ENCODE results near the gene GOLGA6L2. TPM values are rescaled to one million over a fixed set of nuclear protein-coding genes. Genes with fewer than 3 reads are reported as not detected.

GOLGA6L2 gene
- total and polyA plus RNA-seq, 2 of the 13 experiments (the other 11 are each of a cell fraction or from before 2014, with no cell fraction given) = not detected

GRCh38 chr15:23411841-23412240, 35.2 kb downstream of the GOLGA6L2 start:
- Histone ChIP-seq H3K27ac (ENCODE audit: extremely low read length, insufficient read depth, low read length) (no peak overlapping the region), H3K9me3 (ENCODE audit: low read length) (no peaks in the 10 kb centered on the region), H2AFZ (ENCODE audit: low read length) (no peak overlapping the region), H3K4me1 (ENCODE audit: insufficient read depth, low read length) (no peaks in the 10 kb centered on the region), H3K4me3 (replicated peaks in 1 of 3; ENCODE audit: insufficient read depth in 1 of 3, low read depth in 2 of 3, low read length in 3 of 3) (no peak overlapping the region), H3K4me2 (ENCODE audit: low read depth, low read length) (no peak overlapping the region), H3K36me3 (replicated peaks in 1 of 2; ENCODE audit: control insufficient read depth in 1 of 2, insufficient read depth in 2 of 2, low read length in 2 of 2) (no peaks in the 10 kb centered on the region), H4K20me1 (ENCODE audit: insufficient read depth, low read length) (no peaks in the 10 kb centered on the region), H3K9ac (ENCODE audit: insufficient read depth, low read depth, low read length) (no peak overlapping the region), H3K79me2 (ENCODE audit: insufficient read depth, low read length) (no peaks in the 10 kb centered on the region), H3K27me3 (ENCODE audit: control insufficient read depth in 1 of 2, insufficient read depth in 2 of 2, low read length in 2 of 2) (no peaks in the 10 kb centered on the region)
- DNase-seq (ENCODE audit: low spot score) (no peak), FAIRE-seq (no peak), ATAC-seq (no peak)
- BruUV-seq (replicated peaks) = no TSS peak
- ChIA-PET POLR2A (no interaction called here), CTCF (ENCODE audit: low intra/inter-chr PET ratio, low total read pairs) (no interaction called here)
- 27% methylated on average over 10 of the region's 10 CpGs for WGBS (ENCODE audit: low lambda C conversion rate)
- intact Hi-C loops (cut with micrococcal nuclease; ENCODE audit: unreplicated experiment) (no loop called here), in situ Hi-C loops (cut with HindIII; ENCODE audit: extremely low pct_ligation_motif_present, low pct_unique_long_range_greater_than_20kb) (no loop called here)
- no peak for TF ChIP-seq TEAD2 (CRISPR knock-in tag; IDR thresholded peaks at IDR 0.05)
- no peak for TF ChIP-seq ZNF292 (CRISPR knock-in tag; IDR thresholded peaks at IDR 0.05; ENCODE audit: borderline replicate concordance, low read depth)
- TF ChIP-seq, protein P1, sequence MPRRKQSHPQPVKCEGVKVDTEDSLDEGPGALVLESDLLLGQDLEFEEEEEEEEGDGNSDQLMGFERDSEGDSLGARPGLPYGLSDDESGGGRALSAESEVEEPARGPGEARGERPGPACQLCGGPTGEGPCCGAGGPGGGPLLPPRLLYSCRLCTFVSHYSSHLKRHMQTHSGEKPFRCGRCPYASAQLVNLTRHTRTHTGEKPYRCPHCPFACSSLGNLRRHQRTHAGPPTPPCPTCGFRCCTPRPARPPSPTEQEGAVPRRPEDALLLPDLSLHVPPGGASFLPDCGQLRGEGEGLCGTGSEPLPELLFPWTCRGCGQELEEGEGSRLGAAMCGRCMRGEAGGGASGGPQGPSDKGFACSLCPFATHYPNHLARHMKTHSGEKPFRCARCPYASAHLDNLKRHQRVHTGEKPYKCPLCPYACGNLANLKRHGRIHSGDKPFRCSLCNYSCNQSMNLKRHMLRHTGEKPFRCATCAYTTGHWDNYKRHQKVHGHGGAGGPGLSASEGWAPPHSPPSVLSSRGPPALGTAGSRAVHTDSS (CRISPR knock-in tag; conservative IDR thresholded peaks at IDR 0.05) = no peak
- TF ChIP-seq, protein P2, sequence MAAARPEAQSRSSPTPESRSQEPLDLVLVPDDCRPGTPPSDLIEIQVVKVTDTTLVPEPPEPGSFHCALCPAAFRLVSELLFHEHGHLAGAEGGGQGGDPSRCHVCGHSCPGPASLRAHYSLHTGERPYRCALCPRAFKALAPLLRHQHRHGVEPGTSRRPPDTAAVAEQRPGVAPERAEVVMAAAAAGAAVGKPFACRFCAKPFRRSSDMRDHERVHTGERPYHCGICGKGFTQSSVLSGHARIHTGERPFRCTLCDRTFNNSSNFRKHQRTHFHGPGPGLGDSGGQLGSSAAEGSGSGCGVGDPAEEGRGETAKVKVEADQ (CRISPR knock-in tag; IDR thresholded peaks at IDR 0.05; ENCODE audit: borderline replicate concordance) = no peak
- TF ChIP-seq, protein P3, sequence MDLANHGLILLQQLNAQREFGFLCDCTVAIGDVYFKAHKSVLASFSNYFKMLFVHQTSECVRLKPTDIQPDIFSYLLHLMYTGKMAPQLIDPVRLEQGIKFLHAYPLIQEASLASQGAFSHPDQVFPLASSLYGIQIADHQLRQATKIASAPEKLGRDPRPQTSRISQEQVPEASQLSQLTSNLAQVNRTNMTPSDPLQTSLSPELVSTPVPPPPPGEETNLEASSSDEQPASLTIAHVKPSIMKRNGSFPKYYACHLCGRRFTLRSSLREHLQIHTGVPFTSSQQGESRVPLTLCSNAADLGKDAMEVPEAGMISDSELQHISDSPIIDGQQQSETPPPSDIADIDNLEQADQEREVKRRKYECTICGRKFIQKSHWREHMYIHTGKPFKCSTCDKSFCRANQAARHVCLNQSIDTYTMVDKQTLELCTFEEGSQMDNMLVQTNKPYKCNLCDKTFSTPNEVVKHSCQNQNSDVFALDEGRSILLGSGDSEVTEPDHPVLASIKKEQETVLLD (CRISPR knock-in tag; IDR thresholded peaks at IDR 0.05; ENCODE audit: low read depth) = no peak
- no peak for TF ChIP-seq NR2F2 (IDR thresholded peaks at IDR 0.05; ENCODE audit: borderline replicate concordance, low read depth)
- TF ChIP-seq RBAK (CRISPR knock-in tag; IDR thresholded peaks at IDR 0.05) = no peak
- TF ChIP-seq CHD2 (IDR thresholded peaks at IDR 0.05; ENCODE audit: low read depth, low read length) = no peak
- TF ChIP-seq U2AF2 (IDR thresholded peaks at IDR 0.05; ENCODE audit: low read depth, low read length) = no peak
- no peak for TF ChIP-seq IKZF4 (CRISPR knock-in tag; IDR thresholded peaks at IDR 0.05; ENCODE audit: borderline replicate concordance, low read depth, not compliant biosample characterization)
- no peak for TF ChIP-seq SNAPC4 (CRISPR knock-in tag; IDR thresholded peaks at IDR 0.05)
- no peak for TF ChIP-seq FOXA1 (IDR thresholded peaks at IDR 0.05)
- no peak for TF ChIP-seq FOXA1 (CRISPR knock-in tag; IDR thresholded peaks at IDR 0.05)
- TF ChIP-seq FLYWCH1 (CRISPR knock-in tag; IDR thresholded peaks at IDR 0.05) = no peak
- no peak for TF ChIP-seq ZNF550 (CRISPR knock-in tag; IDR thresholded peaks at IDR 0.05; ENCODE audit: borderline replicate concordance)

All from HepG2 (cell line).